HG02884 (cell line): ENCODE data around the gene HIF1A.
"Not testable (repeated sequence)": the region's sequence is repeated elsewhere in the genome, so short reads cannot be mapped to it uniquely, and the experiment has no call there.

Experiments
- ATAC-seq: cut with Tn5 transposase; IDR thresholded peaks from one replicate; pipeline ENCODE4 v1.9.1; 2021; ENCODE audit warnings: mild to moderate bottlenecking, moderate library complexity; ENCODE audit not compliant: unreplicated experiment

Gene HIF1A

GRCh38 chr14:61706096-61706690, 10.9 kb downstream of the HIF1A start:
- no peak for ATAC-seq

GRCh38 chr14:61707774-61708173, 12.5 kb downstream of the HIF1A start:
- ATAC-seq: not testable (repeated sequence)

GRCh38 chr14:61708693-61709092, 13.4 kb downstream of the HIF1A start:
- ATAC-seq: not testable (repeated sequence)

DNA sequence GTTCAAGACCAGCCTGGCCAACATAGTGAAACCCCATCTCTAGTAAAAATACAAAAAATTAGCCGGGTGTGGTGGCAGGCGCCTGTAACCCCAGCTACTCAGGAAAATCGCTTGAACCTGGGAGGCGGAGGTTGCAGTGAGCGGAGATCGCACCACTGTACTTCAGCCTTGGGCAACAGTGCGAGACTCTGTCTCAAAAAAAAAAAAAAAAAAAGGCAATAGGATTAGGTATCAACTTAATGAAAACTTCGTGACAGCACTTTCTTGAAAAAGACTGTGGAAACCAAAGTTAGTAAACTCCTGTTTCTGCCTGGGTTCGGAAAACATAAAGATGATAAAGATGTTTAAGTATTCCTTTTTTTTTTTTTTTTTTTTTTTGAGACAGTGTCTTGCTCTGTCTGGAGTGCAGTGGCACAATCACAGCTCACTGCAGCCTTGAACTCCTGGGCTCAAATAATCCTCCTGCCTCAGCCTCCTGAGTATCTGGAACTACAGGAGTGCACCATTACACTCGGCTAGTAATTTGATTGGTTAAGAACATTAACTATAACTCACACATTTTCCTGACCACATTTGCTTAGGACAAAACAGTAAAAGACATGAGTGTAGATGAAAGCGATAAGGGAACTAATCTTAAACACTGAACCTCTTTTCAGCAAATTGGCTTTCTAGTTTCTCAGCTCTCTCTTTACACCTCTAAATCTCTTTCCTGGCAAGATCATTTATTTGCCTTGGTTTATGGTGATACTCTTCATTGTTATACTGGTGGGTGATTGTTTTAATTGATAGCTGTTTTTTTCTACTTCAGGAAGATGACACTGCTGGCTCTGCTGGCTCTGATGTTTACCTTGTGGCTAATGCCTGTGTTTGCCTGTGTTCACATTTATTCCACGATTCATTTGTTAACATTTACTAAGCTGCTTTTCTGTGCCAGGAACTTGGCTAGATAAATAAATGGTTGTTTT, 15.8 kb downstream of the HIF1A start:
- ATAC-seq: no peak

DNA sequence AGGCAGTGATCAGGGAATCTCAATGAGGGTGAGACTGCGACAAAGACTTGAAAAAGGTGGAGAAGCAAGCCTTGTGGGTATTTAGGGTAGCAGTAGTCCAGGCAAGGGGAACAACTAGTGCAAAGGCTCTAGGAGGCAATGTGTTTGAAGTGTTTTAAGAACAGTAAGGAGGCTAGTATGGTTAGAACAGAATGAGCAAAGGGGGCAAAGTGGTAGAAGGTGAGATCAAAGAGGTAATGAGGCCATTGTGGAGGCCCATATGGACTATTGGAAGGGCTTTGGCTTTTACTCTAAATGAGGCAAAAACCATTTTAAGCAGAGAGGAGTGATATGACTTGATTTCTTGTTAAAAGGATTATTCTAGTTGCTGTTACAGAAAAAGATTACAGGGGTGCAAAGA, 16.8 kb downstream of the HIF1A start:
- no peak for ATAC-seq

GRCh38 chr14:61713724-61714437, 18.6 kb downstream of the HIF1A start:
- ATAC-seq: no peak

- no peak for ATAC-seq
Measured at GRCh38 chr14:61716956-61717355, 21.6 kb downstream of the HIF1A start.

DNA sequence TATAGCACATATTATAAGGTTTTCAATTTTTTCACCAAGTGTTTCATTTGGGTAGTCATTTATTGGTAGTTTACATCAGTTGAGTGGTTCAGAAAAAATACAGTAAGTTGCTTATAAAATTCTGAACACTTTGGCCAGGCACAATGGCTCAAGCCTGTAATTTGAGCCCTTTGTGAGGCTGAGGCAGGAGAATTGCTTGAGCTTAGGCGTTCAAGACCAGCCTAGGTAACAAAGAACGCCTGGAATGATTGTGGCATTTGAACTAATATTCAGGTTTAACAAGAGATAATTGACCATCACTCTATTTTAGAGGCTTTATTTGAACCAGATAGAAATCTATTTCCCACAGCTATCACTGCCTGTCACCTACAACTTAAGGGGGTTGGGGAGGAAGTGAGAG, 22.7 kb downstream of the HIF1A start:
- no peak for ATAC-seq

- no peak for ATAC-seq
Measured at GRCh38 chr14:61719344-61720293, 24.3 kb downstream of the HIF1A start.

GRCh38 chr14:61720294-61720661, 25.0 kb downstream of the HIF1A start:
- no peak for ATAC-seq

GRCh38 chr14:61720741-61721140, 25.4 kb downstream of the HIF1A start:
- no peak for ATAC-seq

- no peak for ATAC-seq
Measured at GRCh38 chr14:61724133-61724532, 28.8 kb downstream of the HIF1A start.

DNA sequence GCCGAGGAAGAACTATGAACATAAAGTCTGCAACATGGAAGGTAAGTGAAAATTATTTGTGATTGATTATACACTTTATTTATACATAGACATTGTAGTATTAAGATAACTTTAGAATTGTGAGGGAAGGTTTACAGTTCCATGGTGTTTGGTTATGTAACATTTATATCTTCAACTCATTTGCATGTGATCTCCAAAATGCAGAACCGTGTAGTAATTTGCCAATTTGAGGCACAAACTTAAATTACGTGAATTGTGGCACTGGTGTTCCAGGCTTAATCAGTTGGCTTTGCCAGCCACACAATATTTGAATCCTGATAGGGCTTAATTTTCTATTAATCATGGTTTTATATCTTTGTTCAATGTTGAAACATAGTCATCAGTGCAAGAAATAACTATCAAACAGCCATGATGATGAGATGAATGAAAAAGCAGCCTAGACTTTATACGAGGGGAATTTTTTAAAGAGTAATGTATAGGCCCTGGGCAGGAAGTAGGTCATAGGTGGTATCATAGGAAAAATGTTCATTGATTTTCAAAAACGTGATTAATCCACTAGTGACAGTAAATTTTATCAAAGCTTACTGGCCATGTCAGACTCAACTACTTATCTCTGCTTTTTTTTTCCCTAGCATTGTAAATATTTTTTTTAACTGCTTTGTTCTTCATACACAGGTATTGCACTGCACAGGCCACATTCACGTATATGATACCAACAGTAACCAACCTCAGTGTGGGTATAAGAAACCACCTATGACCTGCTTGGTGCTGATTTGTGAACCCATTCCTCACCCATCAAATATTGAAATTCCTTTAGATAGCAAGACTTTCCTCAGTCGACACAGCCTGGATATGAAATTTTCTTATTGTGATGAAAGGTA, 31.7 kb downstream of the HIF1A start:
- no peak for ATAC-seq

DNA sequence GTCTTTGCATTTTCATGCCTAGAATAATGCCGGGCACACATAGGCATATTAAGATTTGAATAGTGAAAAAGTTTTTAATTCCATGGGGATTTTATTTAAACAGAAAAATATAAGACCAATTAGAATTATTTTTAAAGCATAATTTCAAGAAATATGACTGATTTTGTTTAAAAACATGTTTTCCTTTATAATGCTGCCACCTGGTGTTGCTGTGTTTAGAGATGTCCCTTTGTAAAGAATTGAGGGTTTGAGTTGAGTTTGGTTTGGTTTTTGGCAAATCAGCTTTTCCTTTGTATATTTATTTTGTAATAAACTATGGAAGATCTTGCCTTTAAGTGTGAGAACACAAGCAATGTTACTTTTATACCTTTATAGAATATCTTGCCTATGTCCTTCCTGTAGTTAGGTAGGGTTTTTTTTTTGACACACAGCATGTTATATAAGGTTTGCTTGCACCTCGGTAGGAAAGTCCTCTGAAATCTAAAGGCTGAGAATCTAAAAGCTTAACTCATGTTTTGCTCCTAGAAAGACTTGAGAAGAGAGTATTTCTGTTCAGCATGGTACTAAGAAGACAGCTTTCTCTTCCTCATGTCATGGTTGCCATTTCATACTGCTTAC, 35.6 kb downstream of the HIF1A start:
- no peak for ATAC-seq

DNA sequence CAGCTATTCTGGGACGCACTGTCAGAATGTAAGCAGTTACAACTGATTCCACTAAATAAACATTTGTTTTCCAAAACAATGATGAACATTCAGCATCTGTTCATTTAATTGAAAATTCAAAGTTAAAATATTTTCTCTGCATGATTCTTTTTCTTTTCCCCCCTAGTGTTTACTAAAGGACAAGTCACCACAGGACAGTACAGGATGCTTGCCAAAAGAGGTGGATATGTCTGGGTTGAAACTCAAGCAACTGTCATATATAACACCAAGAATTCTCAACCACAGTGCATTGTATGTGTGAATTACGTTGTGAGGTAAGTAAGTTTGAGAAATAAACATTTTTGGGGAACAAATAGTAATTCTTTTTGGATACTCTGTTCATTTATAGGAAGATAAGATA, 38.7 kb downstream of the HIF1A start:
- ATAC-seq: no peak

DNA sequence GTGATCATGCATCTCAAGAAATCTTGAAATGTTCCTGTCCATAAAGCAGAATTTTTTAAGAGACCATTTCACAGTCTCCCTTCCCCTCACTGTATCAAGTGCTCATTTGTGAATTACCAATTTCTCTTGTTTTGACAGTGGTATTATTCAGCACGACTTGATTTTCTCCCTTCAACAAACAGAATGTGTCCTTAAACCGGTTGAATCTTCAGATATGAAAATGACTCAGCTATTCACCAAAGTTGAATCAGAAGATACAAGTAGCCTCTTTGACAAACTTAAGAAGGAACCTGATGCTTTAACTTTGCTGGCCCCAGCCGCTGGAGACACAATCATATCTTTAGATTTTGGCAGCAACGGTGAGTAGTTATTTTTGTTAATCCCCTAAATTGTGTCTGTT, 41.4 kb downstream of the HIF1A start:
- no peak for ATAC-seq

DNA sequence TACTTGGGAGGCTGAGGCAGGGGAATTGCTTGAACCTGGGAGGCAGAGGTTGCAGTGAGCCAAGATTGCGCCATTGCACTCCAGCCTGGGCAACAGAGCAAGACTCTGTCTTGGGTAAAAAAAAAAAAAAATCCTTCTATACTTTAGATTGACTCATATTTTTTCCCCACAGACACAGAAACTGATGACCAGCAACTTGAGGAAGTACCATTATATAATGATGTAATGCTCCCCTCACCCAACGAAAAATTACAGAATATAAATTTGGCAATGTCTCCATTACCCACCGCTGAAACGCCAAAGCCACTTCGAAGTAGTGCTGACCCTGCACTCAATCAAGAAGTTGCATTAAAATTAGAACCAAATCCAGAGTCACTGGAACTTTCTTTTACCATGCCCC, 42.6 kb downstream of the HIF1A start:
- no peak for ATAC-seq

GRCh38 chr14:61739133-61739532, 43.8 kb downstream of the HIF1A start:
- ATAC-seq: no peak

DNA sequence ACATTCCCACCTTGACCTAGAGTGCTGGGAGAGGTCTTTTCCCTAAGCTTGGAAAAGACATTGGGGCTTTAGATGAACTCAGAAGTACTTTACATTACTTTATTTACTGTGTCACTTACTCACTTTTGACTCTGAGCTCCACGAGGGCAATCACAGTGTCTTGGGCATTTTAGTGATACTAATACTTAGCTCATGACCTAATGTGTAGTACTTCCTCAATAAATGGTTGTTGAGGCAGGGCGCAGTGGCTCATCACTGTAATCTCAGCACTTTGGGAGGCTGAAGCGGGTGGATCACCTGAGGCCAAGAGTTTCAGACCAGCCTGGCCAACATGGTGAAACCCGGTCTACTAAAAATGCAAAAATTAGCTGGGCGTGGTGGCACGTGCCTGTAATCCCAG, 47.1 kb downstream of the HIF1A start:
- no peak for ATAC-seq
